Ovary (tissue), 9 donors: Measurements from ENCODE around the gene PAX2. TPM values are rescaled to one million over a fixed set of nuclear protein-coding genes. Genes with fewer than 3 reads are reported as not detected.

Source experiments
- DNase-seq, 5 donors: peaks; one replicate each; pipeline ENCODE4 v3.0.0-alpha.2; 2019 to 2020
- H3K27ac ChIP-seq, 2 donors: fragments of 200-600 bp; one replicate each; pipeline versions ENCODE4 v1.5.1 to v1.8.0; 2019 to 2022
- H3K27me3 ChIP-seq: fragments of 200-600 bp; one replicate; pipeline ENCODE4 v1.8.0; 2022
- H3K36me3 ChIP-seq: fragments of 200-600 bp; sonication (generic); one replicate; pipeline ENCODE4 v1.5.1; 2019
- H3K4me1 ChIP-seq: one replicate; pipeline ENCODE4 v1.8.1; 2013; ENCODE audit warnings: mild to moderate bottlenecking, moderate library complexity; ENCODE audit not compliant: insufficient read depth
- H3K4me3 ChIP-seq: fragments of 200-600 bp; sonication (generic); one replicate; pipeline ENCODE4 v1.5.1; 2017
- H3K9me3 ChIP-seq, 2 donors: fragments of 200-600 bp in 1 of 2; sonication (generic) in 1 of 2; one replicate each; pipeline versions ENCODE4 v1.5.1 to v1.8.1; 2013 to 2019; ENCODE audit warnings: mild to moderate bottlenecking in 1 of 2, moderate library complexity in 1 of 2
- EP300 ChIP-seq: sonication (generic); formaldehyde crosslinking; IDR thresholded peaks from one replicate; pipeline ENCODE4 v1.6.1; 2017; ENCODE audit warnings: antibody characterized with exemption
- POLR2A ChIP-seq: fragments of 450-650 bp; IDR thresholded peaks from one replicate; pipeline ENCODE4 v1.6.1; 2017; ENCODE audit warnings: antibody characterized with exemption, mild to moderate bottlenecking, moderate library complexity
- WGBS, 3 donors: extraction: QIAGEN DNeasy Blood & Tissue Kit in 1 of 3; methylation state at CpG; one replicate each; pipeline versions ENCODE4 v1.1.5 to v1.1.7; 2013 to 2017; 5-methylcytosine and 5-hydroxymethylcytosine counted together
- intact Hi-C, 4 donors: fragments of 100-400 bp; cut with DNase I; formaldehyde crosslinking; loops; one replicate each; pipeline versions ENCODE4 v1.11.0 to v1.15.1; 2022 to 2023
- polyA plus RNA-seq, 2 donors: library from polyadenylated mRNA; stranded (reverse); fragments of 200-250 nt in 1 of 2; fragments of 350-450 nt in 1 of 2; fragmentation: Illumina TruSeq in 1 of 2; extraction: RNeasy Lipid Tissue Mini Kit (QIAGEN cat#74804) in 1 of 2; gene quantifications; one replicate each; pipeline ENCODE4 v1.2.3, GENCODE V29; 2013 to 2014
- total RNA-seq, 7 donors: library from RNA; depleted of rRNA in 2 of 7; stranded (reverse); fragments of >200 nt in 2 of 7; fragmentation: NEBNext Ultra II Directional in 3 of 7; extraction: Animal tissue kit (Norgen Biotek cat#: 25700) in 3 of 7; gene quantifications; one replicate each; pipeline versions ENCODE4 v1.1.0 to v1.2.4, GENCODE V29; 2016 to 2023
- TF ChIP-seq, protein P1 (sequence below), 3 donors: fragments of 450-650 bp in 2 of 3; fragments of 200-600 bp in 1 of 3; IDR thresholded peaks; one replicate each; pipeline versions ENCODE4 v1.5.1 to v1.8.0; 2016 to 2022; ENCODE audit warnings: antibody characterized with exemption in 3 of 3, mild to moderate bottlenecking in 1 of 3
- donor health status: DM: no; HTN: no; CAD: no; lungs with moderate emphysema.
- donor health status: DM: no; HTN: no; CAD: no.
- donor health status: Bipolar disorder and iron deficiency.
- donor health status: DM: yes; HTN: yes; CAD: no.
- donor health status: DM: no; HTN: no; CAD: no.
- donor health status: DM: yes; HTN: yes; CAD: no.

PAX2 gene
- total and polyA plus RNA-seq, 9 donors: 0.04 to 10.8 (median 2.4) TPM; not detected in 3

DNA sequence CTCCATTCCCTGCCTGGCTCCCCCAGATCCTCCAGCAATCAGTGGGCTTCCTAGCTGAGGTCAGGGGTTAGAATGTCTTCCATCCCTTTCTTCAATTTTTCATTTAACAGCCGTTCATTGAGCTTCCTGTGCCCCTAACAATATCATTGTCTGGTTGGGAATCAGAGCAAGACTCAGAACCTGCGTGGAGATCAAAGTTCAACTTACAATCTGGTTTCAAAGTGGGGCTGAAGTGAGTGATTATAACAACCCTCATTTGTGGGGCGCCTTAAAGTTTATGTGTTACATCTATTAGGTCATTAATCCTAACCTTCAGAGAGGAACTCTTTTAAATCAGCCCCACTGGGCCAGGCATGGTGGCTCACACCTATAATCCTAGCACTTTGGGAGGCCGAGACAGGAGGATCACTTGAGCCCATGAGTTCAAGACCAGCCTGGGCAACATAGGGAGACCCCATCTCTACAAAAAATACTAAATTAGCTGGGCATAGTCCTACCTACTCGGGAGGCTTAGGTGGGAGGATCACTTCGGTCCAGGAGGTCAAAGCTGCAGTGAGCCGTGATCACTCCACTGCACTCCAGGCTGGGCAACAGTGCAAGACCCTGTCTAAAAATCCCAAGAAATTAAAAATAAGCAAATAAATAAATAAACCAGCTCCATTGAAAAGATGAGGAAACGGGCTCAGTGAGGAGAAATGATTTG is 122.0 kb downstream of the PAX2 start:
- TF ChIP-seq POLR2A (no peak), EP300 (no peak)
- TF ChIP-seq, protein P1, sequence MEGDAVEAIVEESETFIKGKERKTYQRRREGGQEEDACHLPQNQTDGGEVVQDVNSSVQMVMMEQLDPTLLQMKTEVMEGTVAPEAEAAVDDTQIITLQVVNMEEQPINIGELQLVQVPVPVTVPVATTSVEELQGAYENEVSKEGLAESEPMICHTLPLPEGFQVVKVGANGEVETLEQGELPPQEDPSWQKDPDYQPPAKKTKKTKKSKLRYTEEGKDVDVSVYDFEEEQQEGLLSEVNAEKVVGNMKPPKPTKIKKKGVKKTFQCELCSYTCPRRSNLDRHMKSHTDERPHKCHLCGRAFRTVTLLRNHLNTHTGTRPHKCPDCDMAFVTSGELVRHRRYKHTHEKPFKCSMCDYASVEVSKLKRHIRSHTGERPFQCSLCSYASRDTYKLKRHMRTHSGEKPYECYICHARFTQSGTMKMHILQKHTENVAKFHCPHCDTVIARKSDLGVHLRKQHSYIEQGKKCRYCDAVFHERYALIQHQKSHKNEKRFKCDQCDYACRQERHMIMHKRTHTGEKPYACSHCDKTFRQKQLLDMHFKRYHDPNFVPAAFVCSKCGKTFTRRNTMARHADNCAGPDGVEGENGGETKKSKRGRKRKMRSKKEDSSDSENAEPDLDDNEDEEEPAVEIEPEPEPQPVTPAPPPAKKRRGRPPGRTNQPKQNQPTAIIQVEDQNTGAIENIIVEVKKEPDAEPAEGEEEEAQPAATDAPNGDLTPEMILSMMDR (IDR thresholded peaks at IDR 0.05): no peak
- Histone ChIP-seq H3K4me1 (no peaks in the 10 kb centered on the region), H3K4me3 (no peak overlapping the region), H3K9me3 (no peaks in the 10 kb centered on the region), H3K36me3 (no peaks in the 10 kb centered on the region), H3K27ac (no peak overlapping the region), H3K27me3 (no peaks in the 10 kb centered on the region)
- DNase-seq: no peak
- intact Hi-C loops: no loop called here
- WGBS, 3 donors: 86 to 88% (median 86%) methylated on average over 8 of the region's 8 CpGs

DNA sequence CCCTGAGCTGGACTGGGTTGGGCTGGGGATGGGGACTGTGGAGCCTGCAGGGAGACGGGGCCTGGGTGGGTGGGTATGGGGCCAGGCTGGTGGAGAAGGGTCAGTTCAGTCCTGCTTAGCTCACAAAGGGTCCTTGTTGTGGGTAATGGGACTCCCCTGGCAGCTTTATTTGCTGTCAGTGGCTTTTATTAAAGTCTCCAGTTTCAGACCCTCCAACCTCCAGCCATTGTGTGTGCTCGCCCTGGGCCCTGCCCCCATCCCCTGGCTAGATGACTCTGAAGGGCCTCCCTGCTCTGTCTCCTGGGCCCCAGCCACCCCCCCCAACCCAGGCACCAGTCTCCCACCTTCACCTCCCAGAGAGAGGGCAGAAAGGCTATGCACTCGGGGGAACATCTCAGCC is 123.0 kb downstream of the PAX2 start:
- Histone ChIP-seq H3K27ac (no peak overlapping the region), H3K36me3 (no peaks in the 10 kb centered on the region), H3K4me3 (no peak overlapping the region), H3K27me3 (no peaks in the 10 kb centered on the region), H3K4me1 (no peaks in the 10 kb centered on the region), H3K9me3 (no peaks in the 10 kb centered on the region)
- no peak for TF ChIP-seq POLR2A
- no peak for TF ChIP-seq EP300
- TF ChIP-seq, protein P1 (IDR thresholded peaks at IDR 0.05): no peak
- WGBS, 3 donors: 83 to 97% (median 91%) methylated on average over 3 of the region's 3 CpGs
- intact Hi-C loops: no loop called here
- DNase-seq: no peak

DNA sequence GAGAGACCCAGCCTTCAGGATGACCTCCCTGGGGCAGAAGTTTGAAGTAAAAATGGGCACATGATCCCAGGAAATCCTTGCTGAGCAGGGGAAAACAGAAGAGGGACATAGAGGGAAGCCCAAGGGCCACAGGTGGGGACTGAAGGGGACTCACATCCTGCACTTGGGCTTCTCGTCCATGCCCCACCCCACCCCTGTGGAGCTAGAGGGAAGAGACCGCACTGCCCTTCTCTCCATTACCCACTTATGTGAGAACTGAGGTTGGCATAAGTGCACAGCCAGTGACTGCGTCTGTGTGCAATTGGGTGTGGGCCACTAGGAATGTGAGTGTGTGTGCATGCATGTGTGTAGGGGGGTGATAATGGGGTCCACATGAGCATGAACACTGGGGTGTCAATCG is 124.0 kb downstream of the PAX2 start:
- H3K4me1 ChIP-seq: no peaks in the 10 kb centered on the region
- no peak overlapping the region for H3K4me3 ChIP-seq
- H3K36me3 ChIP-seq: no peaks in the 10 kb centered on the region
- H3K9me3 ChIP-seq: no peaks in the 10 kb centered on the region
- WGBS, 3 donors: 83 to 91% (median 84%) methylated on average over 4 of the region's 4 CpGs
- intact Hi-C loops: no loop called here
- no peak overlapping the region for H3K27ac ChIP-seq
- no peaks in the 10 kb centered on the region for H3K27me3 ChIP-seq
- DNase-seq: no peak
- no peak for TF ChIP-seq POLR2A
- TF ChIP-seq, protein P1 (IDR thresholded peaks at IDR 0.05): no peak
- TF ChIP-seq EP300: no peak

DNA sequence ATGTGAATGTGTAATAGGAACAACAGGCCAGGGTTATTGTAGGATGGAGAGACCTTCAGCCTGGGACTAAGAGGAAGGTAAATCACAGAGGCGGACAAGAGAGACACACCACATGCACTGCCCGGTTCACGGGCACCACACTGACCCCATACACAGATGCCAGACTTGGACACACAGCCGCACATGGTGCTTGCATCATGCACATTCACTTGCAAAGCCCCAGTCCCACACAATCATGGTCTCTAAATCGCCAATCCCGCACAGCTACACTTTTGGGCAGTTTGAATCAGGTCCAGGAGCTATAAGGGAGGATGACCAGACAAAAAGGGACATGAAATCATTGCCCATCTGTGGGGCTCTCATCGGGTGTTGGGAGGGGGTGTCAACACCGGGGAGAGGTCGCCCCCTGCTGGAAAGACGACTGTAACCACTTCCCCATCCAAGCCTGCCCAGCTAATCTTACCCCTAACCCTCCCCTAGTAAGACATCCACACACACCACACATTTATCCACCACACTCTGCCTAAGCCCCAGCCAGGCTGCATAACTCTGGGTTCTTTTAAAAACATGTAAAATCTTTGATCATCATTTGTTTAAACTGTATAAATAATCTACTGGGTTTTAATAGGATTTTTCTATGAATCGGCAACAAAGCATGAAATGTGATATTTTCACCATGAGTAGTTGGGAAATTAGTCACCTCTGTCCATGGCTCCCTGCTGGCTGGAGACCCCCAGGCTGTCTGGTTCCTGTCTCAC is 126.8 kb downstream of the PAX2 start:
- intact Hi-C loops: loop anchor here in 2 of 4 donors (10.0 kb wide), 2 partner anchors 307 to 537 kb away; partner anchors contain the start of gene PKD2L1 (in 1 of the 2)
- Histone ChIP-seq H3K4me3 (no peak overlapping the region), H3K36me3 (no peaks in the 10 kb centered on the region), H3K27me3 (no peaks in the 10 kb centered on the region), H3K27ac (no peak overlapping the region), H3K9me3 (no peaks in the 10 kb centered on the region), H3K4me1 (no peaks in the 10 kb centered on the region)
- DNase-seq: no peak
- TF ChIP-seq EP300 (no peak), POLR2A (no peak)
- TF ChIP-seq, protein P1 (IDR thresholded peaks at IDR 0.05): no peak
- WGBS, 3 donors: 54 to 58% (median 57%) methylated on average over 11 of the region's 11 CpGs
